HG03432 (cell line): ENCODE results near the gene DGKA.
"Not testable (repeated sequence)": the region's sequence is repeated elsewhere in the genome, so short reads cannot be mapped to it uniquely, and the experiment has no call there.

Experiments used
- ATAC-seq: cut with Tn5 transposase; IDR thresholded peaks from one replicate; pipeline ENCODE4 v1.9.1; 2021; ENCODE audit warnings: mild to moderate bottlenecking, moderate library complexity; ENCODE audit not compliant: unreplicated experiment

Gene DGKA

DNA sequence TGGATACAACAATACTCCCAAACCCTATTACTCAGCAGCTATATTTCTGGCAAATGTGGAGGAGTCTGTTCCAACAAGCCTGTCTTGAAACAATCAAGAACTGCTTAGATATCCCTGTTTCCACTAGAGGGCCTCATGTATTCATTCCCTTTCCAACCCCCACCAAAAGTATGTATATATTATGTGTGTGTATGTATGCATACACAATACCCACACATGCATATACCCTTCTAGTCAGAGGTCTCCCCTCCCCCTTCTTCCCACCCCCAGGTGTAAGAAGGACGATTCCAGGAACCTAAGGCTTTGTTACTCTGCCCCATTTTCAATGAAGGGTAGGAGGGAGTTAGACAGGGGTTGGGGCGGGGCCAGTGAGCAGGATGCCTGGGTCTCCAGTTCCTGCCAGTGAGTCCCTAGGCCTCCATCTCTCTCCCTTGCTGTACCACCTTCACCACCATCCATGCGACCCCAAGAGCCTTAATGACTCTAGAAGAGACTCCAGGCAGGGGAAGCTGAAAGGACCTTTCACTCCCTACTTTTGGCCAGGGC lies at the start of gene DGKA:
DGKA (plus strand) TSS at position 392 of the 546 bp plus-strand sequence. CDS start 5,342 bp downstream, outside the sequence.
- ATAC-seq, result peak; percentile 18

DNA sequence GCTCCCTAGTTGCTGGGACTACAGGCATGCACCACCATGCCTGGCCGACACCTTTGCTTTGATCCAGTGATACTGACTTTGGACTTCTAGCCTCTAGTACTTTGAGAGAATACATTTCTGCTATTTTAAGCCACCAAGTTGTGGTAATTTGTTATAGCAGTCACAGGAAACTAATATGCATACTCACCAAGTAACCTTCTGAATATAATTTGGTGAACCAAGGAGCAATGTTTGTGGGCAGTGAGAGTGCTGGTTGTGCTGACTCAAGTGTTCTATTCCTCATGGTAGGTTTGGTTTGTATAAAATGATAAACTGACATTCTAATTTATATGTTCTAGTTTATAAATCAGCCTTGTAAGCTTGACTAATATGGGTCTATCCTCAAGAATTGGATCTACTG lies 45.8 kb upstream of the DGKA start:
- ATAC-seq, result no peak

DNA sequence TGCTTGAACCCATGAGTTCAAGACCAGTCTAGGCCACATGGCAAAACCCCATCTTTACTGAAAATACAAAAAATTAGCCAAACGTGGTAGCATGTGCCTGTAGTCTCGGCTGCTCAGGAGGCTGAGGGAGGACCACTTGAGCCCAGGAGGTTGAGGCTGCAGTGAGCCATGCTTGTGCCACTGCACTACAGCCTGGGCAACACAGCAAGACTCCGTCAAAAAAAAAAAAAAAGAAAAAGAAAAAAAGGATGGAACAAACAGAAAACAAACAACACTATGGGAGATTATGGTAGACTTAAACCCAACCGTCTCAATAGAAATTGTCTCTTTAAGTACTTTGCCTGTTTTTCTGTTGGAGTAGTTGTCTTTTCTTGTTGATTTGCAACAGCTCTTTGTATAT lies 39.7 kb upstream of the DGKA start:
- no peak for ATAC-seq

DNA sequence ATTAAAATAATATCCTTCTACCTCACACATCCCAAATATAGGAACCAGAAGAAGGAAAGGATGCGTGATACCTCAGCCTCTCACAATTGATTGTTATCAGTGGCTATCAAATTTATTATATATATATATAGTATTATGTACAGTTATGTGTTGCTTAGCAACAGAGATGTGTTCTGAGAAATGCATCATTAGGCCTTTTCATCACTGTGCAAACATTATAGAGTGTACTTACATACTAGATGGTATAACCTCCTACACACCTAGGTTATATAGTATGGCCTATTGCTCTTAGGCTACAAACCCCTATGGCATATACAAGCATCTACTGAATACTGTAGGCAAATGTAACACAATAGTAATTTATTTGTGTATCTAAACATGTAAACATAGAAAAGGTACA lies 37.2 kb upstream of the DGKA start:
- ATAC-seq, result no peak

DNA sequence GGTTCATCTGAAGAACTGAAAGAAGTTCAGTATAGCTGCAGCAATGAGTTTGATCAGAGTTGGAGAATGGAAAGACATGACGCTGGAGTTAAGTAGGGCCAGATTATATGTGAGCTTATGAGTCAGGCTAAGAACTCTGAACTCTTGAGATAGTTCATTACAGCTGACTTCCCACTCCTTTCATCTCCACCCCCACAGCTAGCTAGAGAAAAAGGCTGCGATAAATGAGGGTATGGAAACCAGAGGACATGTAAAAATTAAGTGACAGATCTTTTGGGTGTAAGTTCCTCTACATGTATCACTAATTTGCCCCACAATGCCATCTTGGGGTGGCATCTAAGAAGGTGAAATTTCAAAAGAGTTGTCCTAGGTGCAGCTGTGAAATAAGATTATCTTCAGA lies 31.9 kb upstream of the DGKA start:
- no peak for ATAC-seq

DNA sequence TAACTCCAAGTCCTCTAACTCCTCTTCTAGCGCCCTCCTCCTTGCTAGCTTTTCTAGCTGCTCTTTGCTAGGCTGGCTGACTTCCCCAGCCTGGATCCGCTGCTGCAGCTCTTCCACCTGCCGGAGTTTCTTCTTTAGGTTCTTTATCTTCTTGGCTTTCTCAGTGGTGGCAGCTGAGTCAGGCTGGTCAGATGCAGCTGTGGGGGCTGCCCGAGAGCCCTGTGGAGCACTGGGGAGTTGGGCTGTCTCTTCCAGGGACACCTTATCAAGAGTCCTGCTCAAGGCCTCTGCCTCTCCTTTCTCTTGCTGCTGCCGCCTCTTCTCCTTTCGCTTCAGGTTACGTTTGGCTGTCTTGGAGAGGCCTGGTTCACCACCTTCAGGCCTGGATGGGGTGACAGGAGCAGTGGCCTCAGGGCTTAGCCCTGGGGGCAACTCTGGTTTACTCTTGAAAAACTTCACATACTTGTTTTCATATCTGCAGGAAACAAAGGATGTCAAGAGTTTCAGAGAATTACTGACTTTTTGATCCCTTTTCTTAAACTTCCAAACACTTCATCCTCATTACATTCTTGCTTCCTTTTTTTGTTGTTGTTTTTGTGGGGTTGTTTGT lies 29.0 kb upstream of the DGKA start:
- no peak for ATAC-seq

DNA sequence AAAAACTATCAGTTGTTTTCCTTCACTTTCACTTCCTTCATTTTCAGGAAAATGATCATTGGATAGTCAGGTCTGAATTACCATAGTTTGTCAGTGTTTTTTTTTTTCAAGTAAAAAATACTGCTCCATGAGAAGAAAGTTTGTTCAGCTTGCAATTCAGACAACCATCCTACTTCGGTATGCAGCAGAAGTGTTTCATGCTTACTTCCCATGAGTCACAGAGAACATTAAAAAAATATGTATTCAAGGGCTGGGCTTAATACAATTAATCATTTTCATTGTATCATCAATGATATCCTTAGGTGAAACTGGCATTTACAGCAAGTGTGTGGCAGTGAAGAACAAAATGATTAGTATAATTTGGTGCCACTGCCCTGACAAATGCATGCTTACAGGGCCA lies 24.9 kb upstream of the DGKA start:
- ATAC-seq, result no peak

DNA sequence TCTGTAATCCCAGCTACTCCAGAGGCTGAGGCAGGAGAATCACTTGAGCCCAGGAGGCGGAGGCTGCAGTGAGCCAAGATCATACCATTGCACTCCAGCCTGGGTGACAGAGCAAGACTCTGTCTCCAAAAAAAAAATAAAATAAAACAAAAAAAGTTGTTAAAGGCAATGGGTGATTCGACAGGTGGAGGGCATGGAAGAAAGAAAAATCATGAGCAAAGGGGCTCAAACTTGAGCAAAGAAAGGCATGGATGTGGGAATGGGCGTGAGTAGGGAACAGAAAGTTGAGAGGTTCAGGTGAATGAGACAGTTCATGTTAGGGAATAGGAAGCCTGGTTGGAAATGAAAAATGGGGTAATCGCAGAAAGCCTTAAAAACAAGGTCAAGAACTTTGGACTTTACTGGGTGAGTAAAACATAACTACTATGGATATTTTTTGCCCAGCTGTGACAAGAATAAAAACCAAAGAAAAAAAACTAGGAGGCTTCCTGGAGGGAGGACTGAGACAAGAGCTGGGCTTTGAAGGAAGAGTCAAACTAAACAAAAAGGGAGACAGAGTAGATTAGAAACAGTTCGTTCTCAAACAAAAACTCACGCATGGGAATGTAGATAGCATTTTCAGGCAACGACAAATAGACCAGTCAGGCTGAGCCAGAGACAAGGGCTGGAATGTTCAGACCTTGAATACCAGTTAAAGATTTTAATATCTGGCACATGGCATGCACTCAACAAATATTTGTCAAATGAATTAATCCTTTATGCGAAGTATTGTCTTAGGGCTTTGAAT lies 22.0 kb upstream of the DGKA start:
- no peak for ATAC-seq

DNA sequence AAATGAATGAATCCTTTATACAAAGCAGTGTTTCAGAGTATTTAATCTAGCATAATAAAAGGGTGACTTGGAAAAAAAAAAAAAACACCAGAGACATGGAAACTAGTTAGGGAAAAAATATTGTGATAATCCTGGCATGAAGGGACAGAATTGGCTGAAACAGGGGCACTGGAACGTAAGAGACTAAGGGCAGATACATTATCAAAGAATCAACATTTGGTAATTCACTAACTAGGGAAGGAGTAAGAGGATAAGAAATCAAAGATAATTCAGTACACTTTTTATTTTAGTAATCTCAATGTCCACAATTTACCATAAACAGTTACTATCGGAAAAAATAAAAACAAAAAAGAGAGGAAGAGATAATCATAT lies 21.5 kb upstream of the DGKA start:
- no peak for ATAC-seq

DNA sequence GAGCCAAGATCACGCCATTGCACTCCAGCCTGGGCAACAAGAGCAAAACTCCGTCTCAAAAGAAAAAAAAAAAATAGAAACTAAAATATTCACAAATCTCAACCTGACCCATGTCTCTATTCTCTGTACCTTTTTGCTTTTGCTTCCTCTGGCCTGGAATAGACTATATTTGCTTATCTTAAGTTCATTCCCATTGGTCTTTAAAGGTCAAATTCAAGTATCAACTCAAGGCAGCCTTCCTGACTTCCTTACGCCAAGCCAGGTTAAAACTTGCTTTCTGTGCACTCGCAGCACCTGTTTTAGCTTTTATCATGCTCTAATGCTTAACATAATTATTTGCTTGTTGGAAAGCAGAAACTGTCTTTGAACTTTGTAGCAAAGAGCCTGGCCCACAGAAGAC lies 18.1 kb upstream of the DGKA start:
- ATAC-seq, result no peak

DNA sequence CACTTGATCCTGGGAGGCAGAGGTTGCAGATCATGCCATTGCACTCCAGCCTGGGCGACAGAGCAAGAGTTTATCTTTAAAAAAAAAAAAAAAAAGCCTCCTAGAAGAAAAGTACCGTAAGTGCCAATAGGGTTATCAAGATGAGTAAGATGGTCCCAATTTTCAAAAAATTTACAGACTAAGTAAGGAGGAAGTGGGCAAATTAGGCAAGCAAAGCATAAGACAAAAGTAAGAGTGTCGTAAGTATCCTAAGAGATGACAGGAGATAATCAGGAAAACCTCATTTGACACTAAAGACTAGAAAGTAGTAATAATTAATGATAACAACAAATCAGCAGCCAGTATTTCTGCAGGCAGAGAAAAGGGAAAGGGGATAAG lies 15.5 kb upstream of the DGKA start:
- no peak for ATAC-seq

DNA sequence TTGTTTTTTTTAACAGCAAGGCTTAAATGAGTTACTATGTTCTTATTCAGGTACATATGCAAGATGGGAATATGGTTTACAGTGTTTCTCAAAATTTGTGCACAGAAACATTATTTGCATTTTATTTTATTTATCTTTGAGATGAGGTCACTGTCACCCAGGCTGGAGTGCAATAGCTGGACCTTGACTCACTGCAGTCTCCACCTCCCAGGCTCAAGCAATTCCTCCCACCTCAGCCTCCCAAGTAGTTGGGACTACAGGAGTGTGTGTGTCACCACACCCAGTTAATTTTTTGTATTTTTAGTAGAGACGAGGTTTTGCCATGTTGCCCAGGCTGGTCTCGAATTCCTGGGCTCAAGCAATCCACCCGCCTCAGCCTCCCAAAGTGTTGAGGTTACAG lies 11.9 kb upstream of the DGKA start:
- ATAC-seq, result not testable (repeated sequence)

DNA sequence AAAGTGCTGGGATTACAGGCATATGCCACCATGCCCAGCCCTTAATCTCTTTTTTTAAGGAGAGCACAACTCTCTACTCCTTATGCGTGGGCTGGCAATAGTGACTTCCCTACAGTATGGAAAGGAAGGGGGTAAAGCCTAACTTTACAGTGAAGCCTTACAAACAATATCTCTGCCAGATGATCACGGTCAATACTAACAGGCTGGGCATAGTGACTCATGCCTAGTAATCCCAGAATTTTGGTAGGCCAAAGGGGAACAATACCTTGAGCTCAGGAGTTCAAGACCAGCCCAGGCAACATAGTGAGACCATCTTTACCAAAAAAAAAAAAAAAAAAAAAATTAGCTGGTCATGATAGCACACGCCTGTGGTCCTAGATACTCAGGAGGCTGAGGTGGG lies 8.8 kb upstream of the DGKA start:
- ATAC-seq, result no peak

DNA sequence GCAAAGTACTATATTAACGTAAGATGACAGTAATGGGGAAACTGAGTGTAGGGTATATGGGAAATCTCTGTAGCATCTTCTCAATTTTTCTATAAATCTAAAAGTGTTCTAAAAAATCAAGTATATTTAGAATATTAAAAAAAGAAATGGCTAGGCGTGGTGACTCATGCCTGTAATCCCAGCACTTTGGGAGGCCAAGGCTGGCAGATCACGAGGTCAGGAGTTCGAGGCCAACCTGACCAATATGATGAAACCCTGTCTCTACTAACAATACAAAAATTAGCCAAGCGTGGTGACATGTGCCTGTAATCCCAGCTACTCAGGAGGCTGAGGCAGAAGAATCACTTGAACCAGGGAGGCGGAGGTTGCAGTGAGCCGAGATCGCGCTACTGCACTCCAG lies 7.3 kb upstream of the DGKA start:
- not testable (repeated sequence) for ATAC-seq

DNA sequence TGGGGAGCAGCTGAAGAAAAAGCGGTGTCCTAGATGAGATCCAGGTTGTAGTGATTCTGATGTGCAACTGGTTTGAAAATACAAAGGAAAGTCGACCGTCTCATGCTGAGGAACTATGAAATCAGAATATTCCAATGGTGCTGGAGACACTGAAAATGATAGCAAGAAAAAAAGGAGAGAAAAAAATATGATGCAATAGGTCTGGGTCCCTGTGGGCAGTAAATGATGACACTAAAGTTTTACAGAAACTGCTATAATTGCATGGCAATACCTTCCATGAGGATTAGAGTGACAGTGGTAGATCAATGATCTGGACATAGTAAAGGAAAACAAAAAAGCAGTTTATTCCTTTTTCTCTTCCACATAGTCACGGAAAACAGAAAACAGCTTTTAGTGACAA lies 5.6 kb upstream of the DGKA start:
- ATAC-seq, result no peak

DNA sequence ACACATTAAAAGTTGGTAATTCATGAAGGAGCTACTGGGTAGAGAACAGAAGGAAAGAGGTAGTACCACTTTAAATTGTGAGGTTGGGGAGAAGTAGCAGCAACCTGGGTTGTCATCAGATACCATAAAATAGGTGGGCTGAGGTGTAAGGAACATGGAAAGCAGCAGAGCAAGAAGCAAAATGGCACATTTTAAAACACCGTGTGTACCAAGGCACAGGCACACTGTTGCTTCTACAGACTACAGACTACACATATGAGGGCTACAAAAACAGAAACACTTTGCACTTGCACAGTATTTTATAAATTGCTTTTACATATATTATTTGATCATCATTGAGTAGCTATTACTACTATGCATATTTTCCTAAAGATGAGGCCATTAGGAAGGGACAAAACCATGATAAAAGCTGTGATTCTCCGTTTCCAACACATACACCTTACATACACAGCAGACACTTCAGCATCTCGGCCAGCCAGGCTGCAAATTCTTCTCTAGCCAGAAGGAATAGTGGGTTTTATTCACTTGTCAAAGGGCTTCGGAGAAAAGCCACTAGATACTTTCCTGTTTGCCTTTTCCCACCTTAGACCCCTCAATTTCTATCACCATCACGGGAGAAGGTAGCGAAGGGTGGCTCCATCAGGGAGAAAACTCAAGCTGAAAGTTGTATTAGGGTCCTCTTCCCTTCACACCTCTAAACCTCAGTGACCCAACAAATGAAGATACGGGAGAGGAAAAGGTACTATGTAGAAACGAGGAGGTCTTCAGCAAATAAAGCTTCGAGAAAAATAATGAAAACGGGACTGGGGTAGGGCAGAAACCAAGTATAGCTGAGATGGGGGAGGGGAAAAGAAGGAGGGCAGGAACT lies 4.9 kb upstream of the DGKA start:
- ATAC-seq, result peak; percentile 11

DNA sequence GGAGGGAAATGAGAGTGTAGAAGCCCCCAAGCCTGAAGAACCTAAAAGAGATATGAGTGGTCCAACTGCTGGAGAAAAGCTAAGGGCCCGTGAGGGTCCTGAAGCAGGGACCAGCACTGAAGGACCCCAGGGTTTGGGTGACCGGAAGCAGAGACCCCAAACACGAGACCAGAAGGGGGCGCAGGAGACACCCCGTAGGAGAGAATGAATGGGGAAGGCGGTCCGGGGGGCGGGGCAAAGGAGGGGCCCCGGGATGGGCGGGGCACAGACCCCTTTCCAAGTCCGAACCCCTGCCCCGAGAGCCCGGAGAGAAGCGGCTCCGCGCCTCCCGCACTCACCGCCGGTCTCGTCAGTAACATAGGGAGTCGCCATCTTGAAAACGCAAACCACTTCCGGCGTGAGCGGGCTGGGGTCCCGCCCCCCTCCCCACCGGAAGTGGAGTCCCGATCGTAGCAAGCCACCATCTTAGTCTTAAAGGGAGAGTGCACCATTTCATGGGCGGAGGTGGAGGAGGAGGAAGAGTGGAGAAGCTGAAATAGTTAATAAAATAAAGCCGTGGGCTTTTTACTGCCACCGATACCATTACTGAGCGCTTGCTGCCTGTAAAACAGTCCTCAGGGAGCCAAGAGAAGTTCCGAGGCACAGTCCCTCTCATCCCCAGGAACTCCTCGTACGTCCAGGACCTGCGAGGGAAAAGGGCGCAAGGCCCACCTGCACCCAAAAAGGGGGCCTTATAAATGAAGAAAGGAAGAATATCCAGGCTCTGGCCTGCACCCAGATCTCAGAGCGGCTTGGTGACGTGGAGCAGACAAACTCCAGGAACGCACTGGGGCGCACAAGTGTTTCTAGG lies 4.0 kb upstream of the DGKA start:
- peak; percentile 55 for ATAC-seq

DNA sequence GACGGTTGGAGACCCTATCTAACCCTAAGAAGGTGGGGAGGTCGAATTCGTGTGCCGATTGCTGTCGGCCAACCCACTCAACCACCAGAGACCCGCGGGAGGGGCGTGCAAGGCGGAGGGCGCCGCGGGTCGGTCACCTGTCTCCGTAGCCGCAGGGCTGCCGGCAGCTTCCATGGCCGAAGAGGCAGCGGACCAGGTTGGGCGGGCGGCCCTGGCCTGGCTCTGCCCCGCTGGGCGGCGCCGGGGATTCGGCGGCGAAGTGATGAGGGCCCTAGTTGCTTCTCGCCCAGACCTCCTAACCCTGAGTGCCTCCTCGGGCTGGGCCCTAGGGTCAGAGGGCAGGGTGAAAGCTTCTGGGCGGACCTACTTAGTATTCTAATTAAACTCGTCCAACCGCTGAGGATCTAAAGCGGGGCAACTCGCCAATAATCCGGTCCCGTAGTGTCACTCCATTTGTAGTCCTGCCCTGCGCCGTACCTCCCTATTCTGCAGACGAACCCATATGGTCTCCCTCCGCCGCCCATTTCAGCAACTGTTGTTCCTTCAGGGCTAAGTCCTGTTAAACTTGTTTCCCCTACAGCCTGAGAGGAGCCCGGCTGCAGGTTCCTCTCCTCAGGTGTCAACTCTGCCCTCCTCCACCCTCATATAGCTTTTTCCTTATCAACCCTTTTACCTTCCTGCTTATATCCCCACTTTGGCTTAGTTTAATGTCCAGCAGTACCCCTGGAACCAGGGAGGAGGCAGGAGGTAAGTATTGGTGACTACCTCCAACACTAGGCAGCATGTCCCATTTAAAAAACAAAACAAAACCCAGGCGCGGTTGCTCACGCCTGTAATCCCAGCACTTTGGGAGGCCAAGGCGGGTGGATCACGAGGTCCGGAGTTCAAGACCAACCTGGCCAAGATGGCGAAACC lies 3.1 kb upstream of the DGKA start, which contains the start of gene PYM1:
PYM1 (minus strand) TSS at position 307 of the 915 bp plus-strand sequence; CDS start at position 174, 133 bp downstream.
- peak; percentile 39 for ATAC-seq

DNA sequence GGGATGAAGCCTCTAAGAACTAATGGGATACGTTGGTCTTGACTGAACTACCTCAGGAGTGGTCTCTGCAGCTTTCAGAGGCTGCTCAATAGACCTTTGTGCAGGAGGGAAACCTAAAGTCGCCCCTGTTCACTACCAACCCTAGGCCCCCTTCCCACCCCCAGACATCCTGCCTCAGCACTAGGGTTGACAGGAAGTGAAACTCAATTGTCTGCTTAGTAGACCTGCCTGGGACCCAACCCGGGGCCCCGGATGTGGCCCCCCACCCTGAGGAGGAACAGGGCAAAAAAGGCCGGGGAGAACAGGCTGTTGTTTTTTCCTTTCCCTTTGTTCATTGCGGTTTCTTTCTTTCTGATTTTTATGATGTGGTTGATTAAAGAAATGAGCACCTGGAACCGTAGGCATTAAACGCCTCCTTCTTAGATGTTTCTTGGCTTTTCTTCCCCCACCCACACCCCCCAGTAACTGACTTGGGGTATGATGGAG lies 1.6 kb upstream of the DGKA start:
- ATAC-seq, result peak; percentile 34
